OCI-LY7 (cell line): ENCODE data around the gene CASQ2.

Source experiments
- CTCF ChIP-seq: fragments of 200-600 bp; sonication (generic); conservative IDR thresholded peaks from 2 replicates; pipeline ENCODE4 v1.5.1; 2014; ENCODE audit warnings: mild to moderate bottlenecking, antibody characterized with exemption, low read length, moderate library complexity, mixed read lengths
- EZH2phosphoT487 ChIP-seq: fragments of 200-600 bp; sonication (generic); IDR thresholded peaks from 2 replicates; pipeline ENCODE4 v1.6.1; 2018; ENCODE audit warnings: low read depth, borderline replicate concordance, mild to moderate bottlenecking, mixed run types, antibody characterized with exemption, low read length, moderate library complexity, mixed read lengths

DNA sequence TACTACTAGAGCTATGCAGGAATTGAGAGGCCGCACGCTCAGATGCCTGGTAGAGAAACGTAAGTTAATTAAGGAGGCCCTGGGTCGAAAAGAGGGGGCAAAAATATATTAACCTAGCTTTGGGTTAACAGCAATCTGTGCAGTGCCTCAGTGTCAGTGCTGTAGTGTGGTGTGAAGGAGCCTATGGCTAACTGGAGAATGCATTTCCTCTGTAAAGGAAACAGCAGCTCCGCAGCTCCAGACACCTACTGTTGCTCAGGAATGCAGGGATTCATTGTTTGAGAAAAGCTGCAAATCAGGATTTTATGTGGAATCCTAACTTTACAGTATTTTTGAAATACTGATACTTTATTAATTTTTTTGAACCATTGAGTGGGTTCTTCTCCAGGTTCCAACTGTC lies 108.4 kb downstream of the CASQ2 start:
- TF ChIP-seq CTCF (no peak), EZH2phosphoT487 (no peak)
